Gastrocnemius medialis (tissue), 4 donors: ENCODE results near the gene SFTPA2.
"Not testable (repeated sequence)": the region's sequence is repeated elsewhere in the genome, so short reads cannot be mapped to it uniquely, and the experiment has no call there.

Experiments used
- POLR2A ChIP-seq, 2 donors: fragments of 450-650 bp; IDR thresholded peaks; one replicate each; pipeline ENCODE4 v1.6.1; 2017; ENCODE audit warnings: antibody characterized with exemption in 2 of 2, mild to moderate bottlenecking in 2 of 2, moderate library complexity in 2 of 2
- TF ChIP-seq, protein P1 (sequence below), 5 experiments: fragments of 450-650 bp in 3 of 5; fragments of 200-600 bp in 2 of 5; sonication (generic) in 2 of 5; IDR thresholded peaks in 4 of 5; conservative IDR thresholded peaks in 1 of 5; 1 replicate in 4 of 5; 2 replicates in 1 of 5; pipeline ENCODE4 v1.5.1; 2016 to 2019; ENCODE audit warnings: antibody characterized with exemption in 5 of 5, mild to moderate bottlenecking in 3 of 5, moderate library complexity in 3 of 5

DNA sequence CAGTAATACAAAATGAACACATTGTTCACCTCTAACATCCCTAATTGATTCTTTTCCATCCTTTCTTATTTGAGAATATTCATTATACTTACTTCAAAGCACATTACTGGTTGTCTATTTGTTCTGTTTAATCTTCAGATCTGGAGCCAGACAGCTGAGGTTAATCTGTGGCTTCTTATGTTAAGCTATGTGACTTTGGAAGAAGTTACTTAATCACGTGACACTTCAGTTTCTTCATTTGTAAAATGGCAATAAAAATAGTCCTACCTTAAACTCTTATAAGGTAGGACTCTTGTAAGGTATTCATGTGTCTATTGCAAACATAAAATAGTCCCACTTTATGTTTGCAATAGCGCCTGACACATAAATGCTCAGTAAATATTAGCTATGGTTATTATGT, 13.1 kb downstream of the SFTPA2 start:
- TF ChIP-seq, protein P1, sequence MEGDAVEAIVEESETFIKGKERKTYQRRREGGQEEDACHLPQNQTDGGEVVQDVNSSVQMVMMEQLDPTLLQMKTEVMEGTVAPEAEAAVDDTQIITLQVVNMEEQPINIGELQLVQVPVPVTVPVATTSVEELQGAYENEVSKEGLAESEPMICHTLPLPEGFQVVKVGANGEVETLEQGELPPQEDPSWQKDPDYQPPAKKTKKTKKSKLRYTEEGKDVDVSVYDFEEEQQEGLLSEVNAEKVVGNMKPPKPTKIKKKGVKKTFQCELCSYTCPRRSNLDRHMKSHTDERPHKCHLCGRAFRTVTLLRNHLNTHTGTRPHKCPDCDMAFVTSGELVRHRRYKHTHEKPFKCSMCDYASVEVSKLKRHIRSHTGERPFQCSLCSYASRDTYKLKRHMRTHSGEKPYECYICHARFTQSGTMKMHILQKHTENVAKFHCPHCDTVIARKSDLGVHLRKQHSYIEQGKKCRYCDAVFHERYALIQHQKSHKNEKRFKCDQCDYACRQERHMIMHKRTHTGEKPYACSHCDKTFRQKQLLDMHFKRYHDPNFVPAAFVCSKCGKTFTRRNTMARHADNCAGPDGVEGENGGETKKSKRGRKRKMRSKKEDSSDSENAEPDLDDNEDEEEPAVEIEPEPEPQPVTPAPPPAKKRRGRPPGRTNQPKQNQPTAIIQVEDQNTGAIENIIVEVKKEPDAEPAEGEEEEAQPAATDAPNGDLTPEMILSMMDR (IDR thresholded peaks at IDR 0.05 in 4 of 5, conservative IDR thresholded peaks at IDR 0.05 in 1 of 5), result not testable (repeated sequence)
- not testable (repeated sequence) for TF ChIP-seq POLR2A (IDR thresholded peaks at IDR 0.05)
